ENCODE results near the gene NPBWR2. TPM values are rescaled to one million over a fixed set of nuclear protein-coding genes. Genes with fewer than 3 reads are reported as not detected.

NPBWR2 gene
- total RNA-seq, 4 donors from 2014 or later, result not detected

DNA sequence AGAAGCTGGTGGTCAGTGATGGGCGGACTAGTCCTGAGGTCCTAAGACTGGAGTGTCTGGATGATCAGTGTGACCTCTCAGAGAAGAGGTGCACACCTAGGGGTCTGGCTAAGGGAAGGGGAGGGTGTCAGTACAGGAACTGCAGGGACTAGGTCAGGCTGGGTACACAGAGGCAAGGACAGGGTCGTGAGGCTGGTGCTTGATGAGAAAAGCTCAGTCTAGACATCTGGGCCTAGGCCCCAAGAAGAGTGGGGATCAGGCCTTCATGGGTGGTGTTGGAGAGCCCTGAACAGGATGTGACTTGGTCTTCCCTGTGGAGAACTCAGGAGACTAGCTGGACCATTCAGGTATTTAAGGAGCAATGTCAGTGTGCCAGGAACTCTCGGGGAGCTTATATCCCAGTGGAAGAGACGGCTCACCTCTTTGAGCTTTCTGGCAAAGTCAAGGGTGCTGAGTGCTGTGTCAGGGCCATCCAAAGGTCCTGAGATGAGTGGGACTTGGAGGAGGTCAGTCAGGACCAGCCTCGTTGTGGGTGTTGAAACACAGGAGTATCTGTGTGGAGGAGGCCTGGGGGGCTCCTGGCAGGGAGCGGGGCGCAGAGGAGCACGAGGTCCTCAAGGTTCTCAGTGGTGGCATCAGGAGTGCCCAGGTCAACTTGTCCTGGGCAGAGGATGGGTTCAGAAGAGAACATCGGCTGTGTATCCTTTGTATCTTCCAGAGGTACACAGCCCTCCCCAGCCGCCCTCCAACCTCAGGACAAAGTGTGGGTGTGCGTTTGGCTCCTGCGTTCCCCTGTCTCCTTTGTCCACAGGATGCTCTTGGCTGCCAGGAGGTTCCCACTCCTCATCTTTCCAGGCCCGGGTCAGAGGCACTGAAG, 43.6 kb upstream of the NPBWR2 start:
- no peaks in the 10 kb centered on the region for H3K36me3 ChIP-seq
- DNase-seq, result no peak
- intact Hi-C loops (cut with DNase I; ENCODE audit: low total_unique reads), result no loop called here

GRCh38 chr20:64149809-64150560, 42.6 kb upstream of the NPBWR2 start:
- intact Hi-C loops (cut with DNase I; ENCODE audit: low total_unique reads), result no loop called here
- TF ChIP-seq POLR2A (IDR thresholded peaks at IDR 0.05), result no peak
- TF ChIP-seq, protein P1, sequence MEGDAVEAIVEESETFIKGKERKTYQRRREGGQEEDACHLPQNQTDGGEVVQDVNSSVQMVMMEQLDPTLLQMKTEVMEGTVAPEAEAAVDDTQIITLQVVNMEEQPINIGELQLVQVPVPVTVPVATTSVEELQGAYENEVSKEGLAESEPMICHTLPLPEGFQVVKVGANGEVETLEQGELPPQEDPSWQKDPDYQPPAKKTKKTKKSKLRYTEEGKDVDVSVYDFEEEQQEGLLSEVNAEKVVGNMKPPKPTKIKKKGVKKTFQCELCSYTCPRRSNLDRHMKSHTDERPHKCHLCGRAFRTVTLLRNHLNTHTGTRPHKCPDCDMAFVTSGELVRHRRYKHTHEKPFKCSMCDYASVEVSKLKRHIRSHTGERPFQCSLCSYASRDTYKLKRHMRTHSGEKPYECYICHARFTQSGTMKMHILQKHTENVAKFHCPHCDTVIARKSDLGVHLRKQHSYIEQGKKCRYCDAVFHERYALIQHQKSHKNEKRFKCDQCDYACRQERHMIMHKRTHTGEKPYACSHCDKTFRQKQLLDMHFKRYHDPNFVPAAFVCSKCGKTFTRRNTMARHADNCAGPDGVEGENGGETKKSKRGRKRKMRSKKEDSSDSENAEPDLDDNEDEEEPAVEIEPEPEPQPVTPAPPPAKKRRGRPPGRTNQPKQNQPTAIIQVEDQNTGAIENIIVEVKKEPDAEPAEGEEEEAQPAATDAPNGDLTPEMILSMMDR (IDR thresholded peaks at IDR 0.05), result no peak
- Histone ChIP-seq H3K4me3 (no peak overlapping the region), H3K9me3 (no peaks in the 10 kb centered on the region), H3K27me3 (no peaks in the 10 kb centered on the region), H3K27ac (no peak overlapping the region), H3K4me1 (no peaks in the 10 kb centered on the region), H3K36me3 (no peaks in the 10 kb centered on the region)
- DNase-seq, result no peak

More for the DNA sequence above, 43.6 kb upstream of the NPBWR2 start:
- no peaks in the 10 kb centered on the region for H3K4me1 ChIP-seq
- no peak overlapping the region for H3K4me3 ChIP-seq
- no peaks in the 10 kb centered on the region for H3K27me3 ChIP-seq
- TF ChIP-seq POLR2A (IDR thresholded peaks at IDR 0.05), result no peak
- TF ChIP-seq, protein P1 (IDR thresholded peaks at IDR 0.05), result no peak
- no peaks in the 10 kb centered on the region for H3K9me3 ChIP-seq
- no peak overlapping the region for H3K27ac ChIP-seq

- H3K36me3 ChIP-seq, result no peaks in the 10 kb centered on the region
- TF ChIP-seq POLR2A (IDR thresholded peaks at IDR 0.05), result no peak
- TF ChIP-seq, protein P1 (IDR thresholded peaks at IDR 0.05), result no peak
- intact Hi-C loops (cut with DNase I; ENCODE audit: low total_unique reads), result no loop called here
- H3K4me3 ChIP-seq, result no peak overlapping the region
- H3K4me1 ChIP-seq, result no peaks in the 10 kb centered on the region
- no peaks in the 10 kb centered on the region for H3K9me3 ChIP-seq
- no peak for DNase-seq
- no peak overlapping the region for H3K27ac ChIP-seq
- no peaks in the 10 kb centered on the region for H3K27me3 ChIP-seq
Observed at GRCh38 chr20:64149141-64149540, 41.8 kb upstream of the NPBWR2 start.

GRCh38 chr20:64148581-64148980, 41.2 kb upstream of the NPBWR2 start:
- Histone ChIP-seq H3K36me3 (no peaks in the 10 kb centered on the region), H3K4me3 (no peak overlapping the region), H3K4me1 (no peaks in the 10 kb centered on the region), H3K27me3 (no peaks in the 10 kb centered on the region), H3K27ac (no peak overlapping the region), H3K9me3 (no peaks in the 10 kb centered on the region)
- no peak for DNase-seq
- intact Hi-C loops (cut with DNase I; ENCODE audit: low total_unique reads), result no loop called here
- TF ChIP-seq POLR2A (IDR thresholded peaks at IDR 0.05), result no peak
- TF ChIP-seq, protein P1 (IDR thresholded peaks at IDR 0.05), result no peak

- Histone ChIP-seq H3K4me1 (no peaks in the 10 kb centered on the region), H3K4me3 (no peak overlapping the region), H3K27ac (no peak overlapping the region), H3K9me3 (no peaks in the 10 kb centered on the region), H3K36me3 (no peaks in the 10 kb centered on the region), H3K27me3 (no peaks in the 10 kb centered on the region)
- DNase-seq, result no peak
- no peak for TF ChIP-seq POLR2A (IDR thresholded peaks at IDR 0.05)
- TF ChIP-seq, protein P1 (IDR thresholded peaks at IDR 0.05), result no peak
- intact Hi-C loops (cut with DNase I; ENCODE audit: low total_unique reads), result no loop called here
Observed at GRCh38 chr20:64146936-64147477, 39.6 kb upstream of the NPBWR2 start.
